Measurements from ENCODE around the gene KLHL1. TPM values are rescaled to one million over a fixed set of nuclear protein-coding genes. Genes with fewer than 3 reads are reported as not detected.

KLHL1 gene
- total RNA-seq, 4 donors from 2014 or later, result not detected

DNA sequence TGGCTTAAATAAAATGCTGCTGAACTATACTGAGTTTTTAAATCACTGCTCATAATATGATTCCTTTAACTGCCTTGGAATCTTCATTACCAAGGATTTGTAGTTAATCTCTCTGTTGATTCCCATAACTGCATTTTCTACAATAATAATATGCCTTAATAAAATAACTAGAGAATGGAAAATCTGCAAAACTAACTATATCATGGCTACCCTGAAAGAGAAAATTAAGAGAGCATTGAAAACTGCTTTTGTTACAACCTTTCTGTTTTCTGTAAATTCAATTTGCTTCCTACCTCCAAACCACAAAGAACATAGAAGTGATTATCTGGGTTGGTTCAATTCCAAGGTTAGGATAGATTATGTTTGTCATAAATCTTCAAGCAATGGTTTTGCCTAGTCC lies 203.5 kb downstream of the KLHL1 start:
- H3K9me3 ChIP-seq, result no peaks in the 10 kb centered on the region
- H3K27me3 ChIP-seq, result no peaks in the 10 kb centered on the region
- no peaks in the 10 kb centered on the region for H3K36me3 ChIP-seq
- DNase-seq, result no peak
- intact Hi-C loops (cut with DNase I; ENCODE audit: low total_unique reads), result no loop called here
- TF ChIP-seq, protein P1, sequence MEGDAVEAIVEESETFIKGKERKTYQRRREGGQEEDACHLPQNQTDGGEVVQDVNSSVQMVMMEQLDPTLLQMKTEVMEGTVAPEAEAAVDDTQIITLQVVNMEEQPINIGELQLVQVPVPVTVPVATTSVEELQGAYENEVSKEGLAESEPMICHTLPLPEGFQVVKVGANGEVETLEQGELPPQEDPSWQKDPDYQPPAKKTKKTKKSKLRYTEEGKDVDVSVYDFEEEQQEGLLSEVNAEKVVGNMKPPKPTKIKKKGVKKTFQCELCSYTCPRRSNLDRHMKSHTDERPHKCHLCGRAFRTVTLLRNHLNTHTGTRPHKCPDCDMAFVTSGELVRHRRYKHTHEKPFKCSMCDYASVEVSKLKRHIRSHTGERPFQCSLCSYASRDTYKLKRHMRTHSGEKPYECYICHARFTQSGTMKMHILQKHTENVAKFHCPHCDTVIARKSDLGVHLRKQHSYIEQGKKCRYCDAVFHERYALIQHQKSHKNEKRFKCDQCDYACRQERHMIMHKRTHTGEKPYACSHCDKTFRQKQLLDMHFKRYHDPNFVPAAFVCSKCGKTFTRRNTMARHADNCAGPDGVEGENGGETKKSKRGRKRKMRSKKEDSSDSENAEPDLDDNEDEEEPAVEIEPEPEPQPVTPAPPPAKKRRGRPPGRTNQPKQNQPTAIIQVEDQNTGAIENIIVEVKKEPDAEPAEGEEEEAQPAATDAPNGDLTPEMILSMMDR (IDR thresholded peaks at IDR 0.05 in 4 of 5, conservative IDR thresholded peaks at IDR 0.05 in 1 of 5), result no peak
- no peak overlapping the region for H3K27ac ChIP-seq
- H3K4me3 ChIP-seq, result no peak overlapping the region
- in situ Hi-C loops (cut with MboI; ENCODE audit: low sequenced_read_pairs in 4 of 4), result no loop called here
- ATAC-seq, result no peak
- no peaks in the 10 kb centered on the region for H3K4me1 ChIP-seq

DNA sequence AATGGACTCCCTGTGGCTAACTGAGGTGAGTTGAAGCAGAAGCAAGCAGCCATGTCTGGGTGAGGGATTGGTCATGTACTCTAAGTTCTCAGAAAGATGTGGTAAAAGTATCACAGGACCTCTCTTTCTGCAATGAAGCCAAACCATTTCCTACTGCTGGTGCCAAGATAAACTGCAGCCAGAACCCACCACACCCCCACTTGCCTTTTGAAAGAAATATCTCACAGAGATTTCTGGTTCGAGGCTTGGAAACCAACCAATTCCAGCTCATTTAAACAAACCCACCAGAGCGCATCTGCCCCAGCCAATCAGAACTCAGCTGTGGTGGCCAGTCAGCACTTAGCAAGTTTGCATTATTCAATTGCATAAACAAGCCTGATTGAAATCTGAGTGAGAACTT lies 205.2 kb downstream of the KLHL1 start:
- DNase-seq, result no peak
- H3K27ac ChIP-seq, result no peak overlapping the region
- no peaks in the 10 kb centered on the region for H3K4me1 ChIP-seq
- no peaks in the 10 kb centered on the region for H3K9me3 ChIP-seq
- no peak overlapping the region for H3K4me3 ChIP-seq
- intact Hi-C loops (cut with DNase I; ENCODE audit: low total_unique reads), result no loop called here
- H3K36me3 ChIP-seq, result no peaks in the 10 kb centered on the region
- H3K27me3 ChIP-seq, result no peaks in the 10 kb centered on the region
- in situ Hi-C loops (cut with MboI; ENCODE audit: low sequenced_read_pairs in 4 of 4), result no loop called here
- ATAC-seq, result no peak
- TF ChIP-seq, protein P1 (IDR thresholded peaks at IDR 0.05 in 4 of 5, conservative IDR thresholded peaks at IDR 0.05 in 1 of 5), result no peak
- no peak for TF ChIP-seq POLR2A (IDR thresholded peaks at IDR 0.05)

DNA sequence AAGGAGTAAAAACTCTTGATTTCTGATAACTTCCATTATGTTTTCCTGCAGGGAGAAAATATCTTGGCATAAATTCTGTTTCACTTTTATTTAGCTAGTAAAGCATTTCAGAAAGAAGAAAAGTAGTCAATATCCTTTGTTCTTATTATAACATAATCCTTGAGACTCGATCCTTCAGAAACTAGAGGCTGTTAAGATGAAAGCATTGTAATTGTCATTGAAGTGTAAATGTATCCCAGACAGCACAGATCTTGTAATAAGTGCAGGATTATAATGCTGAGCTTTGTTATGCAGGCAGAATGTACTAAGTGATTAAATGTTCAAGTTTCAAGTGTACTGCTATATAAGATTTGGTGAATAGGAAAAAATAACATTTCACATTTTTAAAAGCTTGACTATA lies 225.8 kb downstream of the KLHL1 start:
- Histone ChIP-seq H3K27ac (no peak overlapping the region), H3K4me3 (no peak overlapping the region), H3K36me3 (no peaks in the 10 kb centered on the region), H3K27me3 (no peaks in the 10 kb centered on the region), H3K4me1 (no peaks in the 10 kb centered on the region), H3K9me3 (no peaks in the 10 kb centered on the region)
- intact Hi-C loops (cut with DNase I; ENCODE audit: low total_unique reads) (no loop called here), in situ Hi-C loops (cut with MboI; ENCODE audit: low sequenced_read_pairs in 4 of 4) (no loop called here)
- TF ChIP-seq, protein P1 (IDR thresholded peaks at IDR 0.05 in 4 of 5, conservative IDR thresholded peaks at IDR 0.05 in 1 of 5), result no peak
- no peak for TF ChIP-seq POLR2A (IDR thresholded peaks at IDR 0.05)
- ATAC-seq (no peak), DNase-seq (no peak)

- DNase-seq (no peak), ATAC-seq (no peak)
- Histone ChIP-seq H3K4me1 (no peaks in the 10 kb centered on the region), H3K4me3 (no peak overlapping the region), H3K27me3 (no peaks in the 10 kb centered on the region), H3K36me3 (no peaks in the 10 kb centered on the region), H3K9me3 (no peaks in the 10 kb centered on the region), H3K27ac (no peak overlapping the region)
- in situ Hi-C loops (cut with MboI; ENCODE audit: low sequenced_read_pairs in 4 of 4) (no loop called here), intact Hi-C loops (cut with DNase I; ENCODE audit: low total_unique reads) (no loop called here)
- no peak for TF ChIP-seq POLR2A (IDR thresholded peaks at IDR 0.05)
- TF ChIP-seq, protein P1 (IDR thresholded peaks at IDR 0.05 in 4 of 5, conservative IDR thresholded peaks at IDR 0.05 in 1 of 5), result no peak
These were observed 228.3 kb downstream of the KLHL1 start for GRCh38 chr13:69879936-69880335.

GRCh38 chr13:69872321-69873047 lies 235.8 kb downstream of the KLHL1 start:
- DNase-seq (no peak), ATAC-seq (no peak)
- Histone ChIP-seq H3K4me1 (no peaks in the 10 kb centered on the region), H3K9me3 (no peaks in the 10 kb centered on the region), H3K27ac (no peak overlapping the region), H3K4me3 (no peak overlapping the region), H3K36me3 (no peaks in the 10 kb centered on the region), H3K27me3 (no peaks in the 10 kb centered on the region)
- intact Hi-C loops (cut with DNase I; ENCODE audit: low total_unique reads) (no loop called here), in situ Hi-C loops (cut with MboI; ENCODE audit: low sequenced_read_pairs in 4 of 4) (no loop called here)
- TF ChIP-seq, protein P1 (IDR thresholded peaks at IDR 0.05 in 4 of 5, conservative IDR thresholded peaks at IDR 0.05 in 1 of 5), result no peak
- TF ChIP-seq POLR2A (IDR thresholded peaks at IDR 0.05), result no peak
